Amniotic stem cell (primary cell): ENCODE results near the gene TNPO3.
"Not testable (repeated sequence)": the region's sequence is repeated elsewhere in the genome, so short reads cannot be mapped to it uniquely, and the experiment has no call there.

Experiments used
- DNase-seq: peaks from one replicate; lab custom pipeline; 2025; lab: John Stamatoyannopoulos, UW

Gene TNPO3

GRCh38 chr7:128921866-128922440 is 133.0 kb downstream of the TNPO3 start:
- no peak for DNase-seq

GRCh38 chr7:128920913-128921582 is 133.9 kb downstream of the TNPO3 start:
- DNase-seq: no peak

GRCh38 chr7:128919881-128920799 is 134.8 kb downstream of the TNPO3 start:
- no peak for DNase-seq

- no peak for DNase-seq
These were observed 135.7 kb downstream of the TNPO3 start for GRCh38 chr7:128919241-128919640.

GRCh38 chr7:128918016-128918665 is 136.8 kb downstream of the TNPO3 start:
- DNase-seq: no peak

GRCh38 chr7:128917122-128917521 is 137.8 kb downstream of the TNPO3 start:
- DNase-seq: no peak

GRCh38 chr7:128916643-128916915 is 138.3 kb downstream of the TNPO3 start:
- DNase-seq: no peak

GRCh38 chr7:128915841-128916642 is 138.9 kb downstream of the TNPO3 start:
- DNase-seq: no peak

- DNase-seq: no peak
These were observed 139.6 kb downstream of the TNPO3 start for GRCh38 chr7:128915271-128915819.

GRCh38 chr7:128914566-128915151 is 140.3 kb downstream of the TNPO3 start:
- DNase-seq: no peak

GRCh38 chr7:128913870-128914565 is 140.9 kb downstream of the TNPO3 start:
- DNase-seq: no peak

GRCh38 chr7:128912709-128913495 is 142.0 kb downstream of the TNPO3 start:
- DNase-seq: not testable (repeated sequence)

- no peak for DNase-seq
These were observed 142.6 kb downstream of the TNPO3 start for GRCh38 chr7:128912281-128912680.

- no peak for DNase-seq
These were observed 143.4 kb downstream of the TNPO3 start for GRCh38 chr7:128911423-128912031.

GRCh38 chr7:128910569-128910945 is 144.4 kb downstream of the TNPO3 start, which contains the start of gene KCP:
Gene KCP, minus strand, starts transcription at chr7:128910709. Its CDS starts 33 bp downstream, at chr7:128910676.
- DNase-seq: no peak

GRCh38 chr7:128909625-128910568 is 145.0 kb downstream of the TNPO3 start:
- DNase-seq: no peak

- no peak for DNase-seq
These were observed 145.9 kb downstream of the TNPO3 start for GRCh38 chr7:128908750-128909624.
